OCI-LY1 (cell line): ENCODE measurements around the gene HDLBP.
"Not testable (repeated sequence)": the region's sequence is repeated elsewhere in the genome, so short reads cannot be mapped to it uniquely, and the experiment has no call there.

Experiments
- H2AFZ ChIP-seq: fragments of 200-600 bp; sonication (generic), shearing (Covaris generic); 2 replicates; pipeline ENCODE4 v1.6.0; 2014; ENCODE audit warnings: antibody characterized with exemption, mild to moderate bottlenecking, low read length
- H3F3A ChIP-seq: fragments of 200-600 bp; sonication (generic), shearing (Covaris generic); 2 replicates; pipeline ENCODE4 v1.6.0; 2014; ENCODE audit warnings: mild to moderate bottlenecking, antibody characterized with exemption, low read length, moderate library complexity; ENCODE audit not compliant: insufficient read depth
- H3K27ac ChIP-seq: fragments of 200-600 bp; sonication (generic); 2 replicates; pipeline ENCODE4 v1.5.1; 2014; ENCODE audit warnings: low read length, mixed run types, mild to moderate bottlenecking, low read depth; ENCODE audit not compliant: poor library complexity, severe bottlenecking
- H3K27me3 ChIP-seq: fragments of 200-600 bp; sonication (generic); 2 replicates; pipeline ENCODE4 v1.6.0; 2014; ENCODE audit warnings: antibody characterized with exemption, mild to moderate bottlenecking, low read length, moderate library complexity; ENCODE audit not compliant: insufficient read depth
- H3K36me3 ChIP-seq: fragments of 200-600 bp; sonication (generic); 2 replicates; pipeline ENCODE4 v1.6.1; 2014; ENCODE audit warnings: mild to moderate bottlenecking, antibody characterized with exemption, low read length, moderate library complexity, mixed read lengths; ENCODE audit not compliant: insufficient read depth
- H3K4me1 ChIP-seq: fragments of 200-600 bp; sonication (generic); 2 replicates; pipeline ENCODE4 v1.5.1; 2014; ENCODE audit warnings: mild to moderate bottlenecking, low read length, moderate library complexity; ENCODE audit not compliant: insufficient read depth, severe bottlenecking
- H3K4me2 ChIP-seq: fragments of 200-600 bp; sonication (generic), shearing (Covaris generic); 2 replicates; pipeline ENCODE4 v1.6.1; 2014; ENCODE audit warnings: low read length
- H3K4me3 ChIP-seq: fragments of 200-600 bp; sonication (generic); 2 replicates; pipeline ENCODE4 v1.5.1; 2014; ENCODE audit warnings: low read length, low read depth, mild to moderate bottlenecking, mixed read lengths; ENCODE audit not compliant: poor library complexity, severe bottlenecking
- H3K79me2 ChIP-seq: fragments of 200-600 bp; shearing (Covaris generic); 2 replicates; pipeline ENCODE4 v1.6.1; 2016; ENCODE audit warnings: mixed run types, low read length, mixed read lengths; ENCODE audit not compliant: insufficient read depth
- H3K9ac ChIP-seq: fragments of 200-600 bp; sonication (generic), shearing (Covaris generic); 2 replicates; pipeline ENCODE4 v1.6.1; 2014; ENCODE audit warnings: mild to moderate bottlenecking, low read length, mixed read lengths
- H3K9me2 ChIP-seq: fragments of 200-600 bp; sonication (generic), shearing (Covaris generic); 2 replicates; pipeline ENCODE4 v1.6.1; 2014; ENCODE audit warnings: low read depth, mild to moderate bottlenecking, low read length, mixed read lengths
- H3K9me3 ChIP-seq: fragments of 200-600 bp; shearing (Covaris generic); 2 replicates; pipeline ENCODE4 v1.6.1; 2014; ENCODE audit warnings: low read length, mixed read lengths
- H4K20me1 ChIP-seq: fragments of 200-600 bp; sonication (generic), shearing (Covaris generic); 2 replicates; pipeline ENCODE4 v1.6.0; 2016; ENCODE audit warnings: mild to moderate bottlenecking, low read length; ENCODE audit not compliant: insufficient read depth
- CTCF ChIP-seq: fragments of 200-600 bp; sonication (generic), shearing (Covaris generic); IDR thresholded peaks from 2 replicates; pipeline ENCODE4 v1.5.1; 2017; ENCODE audit warnings: mild to moderate bottlenecking, antibody characterized with exemption, low read length, moderate library complexity, mixed read lengths
- EZH2 ChIP-seq: fragments of 200-600 bp; sonication (generic), shearing (Covaris generic); IDR thresholded peaks from 2 replicates; pipeline ENCODE4 v1.8.0; 2017; ENCODE audit warnings: borderline replicate concordance, mixed run types, mild to moderate bottlenecking, antibody characterized with exemption, low read length, moderate library complexity, mixed read lengths

The HDLBP gene

GRCh38 chr2:241280291-241280690 is 35.2 kb downstream of the HDLBP start:
- H3K4me1 ChIP-seq = no peaks in the 10 kb centered on the region
- no peak overlapping the region for H3K9ac ChIP-seq
- no peak overlapping the region for H3K4me3 ChIP-seq
- H3F3A ChIP-seq = no peaks in the 10 kb centered on the region
- H2AFZ ChIP-seq = no peak overlapping the region
- no peaks in the 10 kb centered on the region for H3K9me2 ChIP-seq
- H3K36me3 ChIP-seq = no peaks in the 10 kb centered on the region; the same call in 1 of the 2 replicates
- H4K20me1 ChIP-seq = no peaks in the 10 kb centered on the region
- H3K4me2 ChIP-seq = no peak overlapping the region
- no peak overlapping the region for H3K27ac ChIP-seq
- no peaks in the 10 kb centered on the region for H3K27me3 ChIP-seq
- TF ChIP-seq CTCF (no peak), EZH2 (no peak)
- H3K9me3 ChIP-seq = no peaks in the 10 kb centered on the region
- no peaks in the 10 kb centered on the region; the same call in 1 of the 2 replicates for H3K79me2 ChIP-seq

- no peak overlapping the region for H2AFZ ChIP-seq
- H3K4me2 ChIP-seq = no peak overlapping the region
These were observed 35.6 kb downstream of the HDLBP start for GRCh38 chr2:241279828-241280227.

GRCh38 chr2:241279413-241279812 is 36.1 kb downstream of the HDLBP start:
- Histone ChIP-seq H3K4me2 (no peak overlapping the region), H3K79me2 (no peaks in the 10 kb centered on the region; the same call in 1 of the 2 replicates), H3K36me3 (no peaks in the 10 kb centered on the region; the same call in 1 of the 2 replicates), H3K4me1 (no peaks in the 10 kb centered on the region), H3K27me3 (no peaks in the 10 kb centered on the region), H3K9me2 (no peaks in the 10 kb centered on the region), H2AFZ (no peak overlapping the region), H3K4me3 (no peak overlapping the region), H4K20me1 (no peaks in the 10 kb centered on the region), H3K9ac (no peak overlapping the region), H3K27ac (no peak overlapping the region), H3F3A (no peaks in the 10 kb centered on the region), H3K9me3 (no peaks in the 10 kb centered on the region)
- no peak for TF ChIP-seq EZH2
- TF ChIP-seq CTCF = no peak

More at GRCh38 chr2:241279828-241280227, 35.6 kb downstream of the HDLBP start:
- Histone ChIP-seq H3K9me3 (no peaks in the 10 kb centered on the region), H3K9me2 (no peaks in the 10 kb centered on the region), H3K9ac (no peak overlapping the region), H4K20me1 (no peaks in the 10 kb centered on the region), H3K27me3 (no peaks in the 10 kb centered on the region), H3K27ac (no peak overlapping the region), H3F3A (no peaks in the 10 kb centered on the region), H3K79me2 (no peaks in the 10 kb centered on the region; the same call in 1 of the 2 replicates), H3K36me3 (no peaks in the 10 kb centered on the region; the same call in 1 of the 2 replicates), H3K4me3 (no peak overlapping the region), H3K4me1 (no peaks in the 10 kb centered on the region)
- TF ChIP-seq EZH2 = no peak
- no peak for TF ChIP-seq CTCF

GRCh38 chr2:241278306-241278705 is 37.2 kb downstream of the HDLBP start:
- not testable (repeated sequence) for H3K79me2 ChIP-seq, H2AFZ ChIP-seq, H3K36me3 ChIP-seq, H3F3A ChIP-seq, H3K4me2 ChIP-seq, H3K9me2 ChIP-seq, H4K20me1 ChIP-seq, H3K27ac ChIP-seq, H3K9me3 ChIP-seq, H3K9ac ChIP-seq, H3K27me3 ChIP-seq, H3K4me3 ChIP-seq, H3K4me1 ChIP-seq
